ENCODE measurements around the gene ZDHHC6. TPM values are rescaled to one million over a fixed set of nuclear protein-coding genes. Genes with fewer than 3 reads are reported as not detected.

Gene ZDHHC6
- total RNA-seq, 1 donor from 2014 or later, result 18.7 TPM

GRCh38 chr10:112456533-112456932 is 9.8 kb upstream of the ZDHHC6 start:
- no peaks in the 10 kb centered on the region for H3K4me1 ChIP-seq
- H3K27me3 ChIP-seq, result no peaks in the 10 kb centered on the region
- no peak overlapping the region for H3K27ac ChIP-seq
- no peaks in the 10 kb centered on the region for H3K9me3 ChIP-seq
- no peaks in the 10 kb centered on the region for H3K36me3 ChIP-seq
- no peak for TF ChIP-seq POLR2AphosphoS5 (IDR thresholded peaks at IDR 0.05; ENCODE audit: insufficient read depth in 1 of 2, low read depth in 1 of 2)
- TF ChIP-seq POLR2A (IDR thresholded peaks at IDR 0.05), result no peak
- TF ChIP-seq CTCF (IDR thresholded peaks at IDR 0.05), result no peak
- intact Hi-C loops (cut with DNase I), result no loop called here
- H3K4me3 ChIP-seq, result no peak overlapping the region
- DNase-seq (ENCODE audit: extremely low spot score in 2 of 2), result no peak

- Histone ChIP-seq H3K4me1 (no peaks in the 10 kb centered on the region), H3K9me3 (no peaks in the 10 kb centered on the region), H3K27ac (no peak overlapping the region), H3K27me3 (no peaks in the 10 kb centered on the region), H3K36me3 (no peaks in the 10 kb centered on the region), H3K4me3 (no peak overlapping the region)
- intact Hi-C loops (cut with DNase I), result no loop called here
- TF ChIP-seq POLR2A (IDR thresholded peaks at IDR 0.05) (no peak), POLR2AphosphoS5 (IDR thresholded peaks at IDR 0.05; ENCODE audit: insufficient read depth in 1 of 2, low read depth in 1 of 2) (no peak), CTCF (IDR thresholded peaks at IDR 0.05) (no peak)
- DNase-seq (ENCODE audit: extremely low spot score in 2 of 2), result no peak
These were observed 8.4 kb upstream of the ZDHHC6 start for GRCh38 chr10:112454910-112455779.

- intact Hi-C loops (cut with DNase I), result no loop called here
- no peak overlapping the region for H3K4me3 ChIP-seq
- TF ChIP-seq CTCF (IDR thresholded peaks at IDR 0.05) (no peak), POLR2AphosphoS5 (IDR thresholded peaks at IDR 0.05; ENCODE audit: insufficient read depth in 1 of 2, low read depth in 1 of 2) (no peak), POLR2A (IDR thresholded peaks at IDR 0.05) (no peak)
- H3K27me3 ChIP-seq, result no peaks in the 10 kb centered on the region
- no peak for DNase-seq (ENCODE audit: extremely low spot score in 2 of 2)
- no peak overlapping the region for H3K27ac ChIP-seq
- H3K4me1 ChIP-seq, result peaks cover 29% of the 10 kb centered on the region
- no peaks in the 10 kb centered on the region for H3K36me3 ChIP-seq
- no peaks in the 10 kb centered on the region for H3K9me3 ChIP-seq
These were observed 2.2 kb upstream of the ZDHHC6 start for GRCh38 chr10:112448888-112449287.

- Histone ChIP-seq H3K9me3 (no peaks in the 10 kb centered on the region), H3K27me3 (no peaks in the 10 kb centered on the region), H3K4me3 (peak overlapping the region; percentile 82 to 94), H3K36me3 (no peaks in the 10 kb centered on the region), H3K27ac (peak overlapping the region; percentile 89), H3K4me1 (peaks cover 29% of the 10 kb centered on the region)
- no peak for DNase-seq (ENCODE audit: extremely low spot score in 2 of 2)
- intact Hi-C loops (cut with DNase I), result no loop called here
- no peak for TF ChIP-seq POLR2A (IDR thresholded peaks at IDR 0.05)
- no peak for TF ChIP-seq POLR2AphosphoS5 (IDR thresholded peaks at IDR 0.05; ENCODE audit: insufficient read depth in 1 of 2, low read depth in 1 of 2)
- no peak for TF ChIP-seq CTCF (IDR thresholded peaks at IDR 0.05)
These were observed 860 bp upstream of the ZDHHC6 start for GRCh38 chr10:112447620-112447928.

All from vagina (tissue), 2 donors.